GM19452 (cell line): ENCODE results near the gene RNU6-1.

Experiments used
- ATAC-seq: cut with Tn5 transposase; IDR thresholded peaks from one replicate; pipeline ENCODE4 v1.9.1; 2021; ENCODE audit not compliant: unreplicated experiment

Gene RNU6-1

GRCh38 chr15:67803996-67804843, 35.6 kb downstream of the RNU6-1 start:
- ATAC-seq = no peak

- no peak for ATAC-seq
Measured at GRCh38 chr15:67803299-67803698, 36.5 kb downstream of the RNU6-1 start.

- ATAC-seq = no peak
Measured at GRCh38 chr15:67801926-67802914, 37.6 kb downstream of the RNU6-1 start.

- no peak for ATAC-seq
Measured at GRCh38 chr15:67801142-67801541, 38.7 kb downstream of the RNU6-1 start.

GRCh38 chr15:67799801-67800205, 40.0 kb downstream of the RNU6-1 start:
- no peak for ATAC-seq

- ATAC-seq = no peak
Measured at GRCh38 chr15:67796196-67797127, 43.4 kb downstream of the RNU6-1 start.

- no peak for ATAC-seq
Measured at GRCh38 chr15:67794832-67795574, 44.8 kb downstream of the RNU6-1 start.

- ATAC-seq = no peak
Measured at GRCh38 chr15:67792250-67792942, 47.4 kb downstream of the RNU6-1 start.

- ATAC-seq = no peak
Measured at GRCh38 chr15:67790610-67791319, 49.1 kb downstream of the RNU6-1 start.
